GM10248 (cell line): Measurements from ENCODE around the gene DCBLD2.

Experiments
- CTCF ChIA-PET: fragments of 300-600 bp; sonication (Branson Sonifier 250); formaldehyde crosslinking; extraction: SDS; loops from one replicate; lab custom pipeline; 2021; ENCODE audit warnings: antibody characterized with exemption; lab: Yijun Ruan, JAX
- POLR2A ChIA-PET: fragments of 350-650 bp; sonication (Branson Sonifier 250); formaldehyde crosslinking; extraction: SDS; loops from one replicate; lab custom pipeline; 2020; ENCODE audit warnings: antibody characterized with exemption; lab: Yijun Ruan, JAX
- DNase-seq: peaks from one replicate; pipeline ENCODE4 v3.0.0; 2012; ENCODE audit errors: extremely low spot score
- CTCF ChIP-seq: IDR thresholded peaks from 2 replicates; pipeline ENCODE4 v1.5.1; 2012; ENCODE audit warnings: mild to moderate bottlenecking, low read depth; ENCODE audit errors: extremely low read depth, missing control alignments, control extremely low read depth

Gene DCBLD2

GRCh38 chr3:98796334-98796733, 105.2 kb downstream of the DCBLD2 start:
- POLR2A ChIA-PET = no interaction called here
- TF ChIP-seq CTCF = no peak
- no peak for DNase-seq
- CTCF ChIA-PET = interaction anchor here (1.8 kb wide), 1 partner anchor 195 kb away, joined by 7 read pairs; no protein-coding TSS in a partner anchor

GRCh38 chr3:98793971-98794370, 107.5 kb downstream of the DCBLD2 start:
- ChIA-PET CTCF (interaction anchor here (1.2 to 2.4 kb wide), 6 partner anchors 13 to 192 kb away, joined by 3 to 10 read pairs (median 4); no protein-coding TSS in a partner anchor), POLR2A (no interaction called here)
- no peak for TF ChIP-seq CTCF
- no peak for DNase-seq

- CTCF ChIA-PET = interaction anchor here (0.6 to 2.2 kb wide), 6 partner anchors 16 to 190 kb away, joined by 3 to 7 read pairs (median 4); no protein-coding TSS in a partner anchor
- DNase-seq = no peak
- TF ChIP-seq CTCF = no peak
- POLR2A ChIA-PET = no interaction called here
Observed at GRCh38 chr3:98791341-98792325, 109.9 kb downstream of the DCBLD2 start.

- CTCF ChIA-PET = interaction anchor here (0.8 to 1.9 kb wide), 8 partner anchors 10 to 194 kb away, joined by 3 to 6 read pairs (median 4); partner anchors contain the start of gene CPOX
- no peak for TF ChIP-seq CTCF
- POLR2A ChIA-PET = no interaction called here
- no peak for DNase-seq
Observed at GRCh38 chr3:98788651-98789050, 112.8 kb downstream of the DCBLD2 start.

- ChIA-PET CTCF (interaction anchor here (1.1 kb wide), 1 partner anchor 15 kb away, joined by 3 read pairs; no protein-coding TSS in a partner anchor), POLR2A (no interaction called here)
- TF ChIP-seq CTCF = no peak
- DNase-seq = no peak
Observed at GRCh38 chr3:98787181-98787580, 114.3 kb downstream of the DCBLD2 start.

GRCh38 chr3:98786364-98787006, 115.0 kb downstream of the DCBLD2 start:
- TF ChIP-seq CTCF = no peak
- POLR2A ChIA-PET = no interaction called here
- no peak for DNase-seq
- CTCF ChIA-PET = interaction anchor here (1.1 to 1.4 kb wide), 2 partner anchors 14 to 304 kb away, joined by 3 read pairs; no protein-coding TSS in a partner anchor
